Stimulated activated naive CD4-positive, alpha-beta T cell (primary cell): ENCODE data around the gene MPHOSPH9.
A peak's percentile ranks its signal among the peaks of the same experiment; 100 is the strongest.
"Not testable (repeated sequence)": the region's sequence is repeated elsewhere in the genome, so short reads cannot be mapped to it uniquely, and the experiment has no call there.

ENCODE experiments used
- DNase-seq, 6 experiments: peaks; one replicate each; lab custom pipeline; 2025; lab: John Stamatoyannopoulos, UW

The MPHOSPH9 gene

GRCh38 chr12:123227581-123228258, 5.2 kb downstream of the MPHOSPH9 start:
- DNase-seq: no peak

GRCh38 chr12:123225443-123225842, 7.5 kb downstream of the MPHOSPH9 start:
- DNase-seq: no peak

- DNase-seq: peak; percentile 34 to 70 (median 60)
Measured at GRCh38 chr12:123223241-123223668, 9.7 kb downstream of the MPHOSPH9 start.

GRCh38 chr12:123207815-123208214, 25.1 kb downstream of the MPHOSPH9 start:
- DNase-seq: not testable (repeated sequence)

- not testable (repeated sequence) for DNase-seq
Measured at GRCh38 chr12:123206794-123207193, 26.1 kb downstream of the MPHOSPH9 start.

GRCh38 chr12:123200414-123200813, 32.5 kb downstream of the MPHOSPH9 start:
- DNase-seq: peak in 3 of 6 experiments; percentile 5 to 32 (median 19)

GRCh38 chr12:123199936-123200335, 33.0 kb downstream of the MPHOSPH9 start:
- no peak for DNase-seq

- no peak for DNase-seq
Measured at GRCh38 chr12:123187637-123188036, 45.3 kb downstream of the MPHOSPH9 start.

GRCh38 chr12:123180171-123180570, 52.8 kb downstream of the MPHOSPH9 start:
- DNase-seq: no peak

GRCh38 chr12:123171967-123172366, 61.0 kb downstream of the MPHOSPH9 start:
- no peak for DNase-seq

- no peak for DNase-seq
Measured at GRCh38 chr12:123167329-123167728, 65.6 kb downstream of the MPHOSPH9 start.

GRCh38 chr12:123165537-123165936, 67.4 kb downstream of the MPHOSPH9 start:
- DNase-seq: no peak

- DNase-seq: no peak
Measured at GRCh38 chr12:123164710-123165261, 68.2 kb downstream of the MPHOSPH9 start.

GRCh38 chr12:123164222-123164621, 68.7 kb downstream of the MPHOSPH9 start:
- DNase-seq: no peak

GRCh38 chr12:123163227-123163626, 69.7 kb downstream of the MPHOSPH9 start:
- no peak for DNase-seq

GRCh38 chr12:123160801-123161487, 72.0 kb downstream of the MPHOSPH9 start:
- no peak for DNase-seq

GRCh38 chr12:123153906-123154305, 79.0 kb downstream of the MPHOSPH9 start:
- DNase-seq: no peak

GRCh38 chr12:123152833-123153232, 80.1 kb downstream of the MPHOSPH9 start:
- DNase-seq: no peak

GRCh38 chr12:123151457-123152454, 81.2 kb downstream of the MPHOSPH9 start:
- no peak for DNase-seq

- peak; percentile 28 to 68 (median 54) for DNase-seq
Measured at GRCh38 chr12:123150744-123151456, 82.0 kb downstream of the MPHOSPH9 start, which contains the start of gene PITPNM2. PITPNM2 (minus strand) TSS chr12:123151090; CDS start chr12:123034590, 116,500 bp downstream.

GRCh38 chr12:123150275-123150743, 82.6 kb downstream of the MPHOSPH9 start:
- DNase-seq: peak in 3 of 6 experiments; percentile 4 to 41 (median 14)
